ENCODE results near the gene COP1. TPM values are rescaled to one million over a fixed set of nuclear protein-coding genes. Genes with fewer than 3 reads are reported as not detected.

Gene COP1
- total and polyA plus RNA-seq, 2 of the 8 experiments (the other 6 are each of a cell fraction or from before 2014, with no cell fraction given) = 26.2 to 44.9 TPM

DNA sequence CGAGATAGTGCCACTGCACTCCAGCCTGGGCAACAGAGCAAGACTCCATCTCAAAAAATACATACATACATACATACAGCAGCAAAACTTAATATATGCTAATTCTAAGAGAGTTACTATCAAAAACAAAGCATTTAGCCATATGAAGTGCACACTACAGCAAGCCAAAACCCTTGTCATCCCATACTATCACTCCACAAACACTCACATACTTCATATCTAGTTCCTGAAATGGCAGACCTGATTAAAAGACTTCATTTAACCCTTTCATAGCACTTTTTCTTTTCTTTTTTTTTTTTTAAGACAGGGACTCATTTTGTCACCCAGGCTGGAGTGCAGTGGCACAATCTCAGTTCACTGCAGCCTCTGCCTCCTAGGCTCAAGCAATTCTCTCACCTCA is 65.6 kb downstream of the COP1 start:
- peaks cover 0 to 2% (median 0%) of the 10 kb centered on the region in 4 experiments; a peak in 2 of 7 replicates for H3K4me1 ChIP-seq (replicated peaks in 1 of 4; ENCODE audit: control insufficient read depth in 3 of 4, insufficient read depth in 4 of 4, low read length in 3 of 4)
- no peak overlapping the region for H3K4ac ChIP-seq (replicated peaks; ENCODE audit: insufficient read length, low read depth, low read length)
- no peaks in the 10 kb centered on the region for H3K27me3 ChIP-seq (replicated peaks in 1 of 4; ENCODE audit: control insufficient read depth in 3 of 4, extremely low read depth in 1 of 4, insufficient read depth in 3 of 4, low read length in 3 of 4)
- POLR2A ChIA-PET (ENCODE audit: partially characterized antibody) = interaction anchor here (0.6 kb wide), 1 partner anchor 25 kb away, joined by 3 read pairs; no protein-coding TSS in a partner anchor
- H3K56ac ChIP-seq (replicated peaks; ENCODE audit: insufficient read length, low read depth, low read length) = no peak overlapping the region
- no peaks in the 10 kb centered on the region for H3K9me3 ChIP-seq (ENCODE audit: insufficient read depth in 2 of 2, low read depth in 1 of 2, low read length in 1 of 2)
- H3K36me3 ChIP-seq (ENCODE audit: control insufficient read depth in 2 of 4, insufficient read depth in 4 of 4, low read length in 3 of 4) = peaks cover 0 to 4% (median 0%) of the 10 kb centered on the region in 4 experiments; a peak in 2 of 8 replicates
- H2BK5ac ChIP-seq (ENCODE audit: low read depth, low read length) = no peak overlapping the region
- H3K4me3 ChIP-seq (ENCODE audit: extremely low read depth in 1 of 4, insufficient read depth in 2 of 4, low read depth in 3 of 4, low read length in 4 of 4) = no peak overlapping the region
- no peak overlapping the region for H2BK12ac ChIP-seq (ENCODE audit: low read depth, low read length)
- no peak overlapping the region for H2BK15ac ChIP-seq (ENCODE audit: low read length)
- peaks cover 0 to 57% of the 10 kb centered on the region in 2 experiments; a peak in 2 of 4 replicates for H3K79me2 ChIP-seq (ENCODE audit: control insufficient read depth in 1 of 2, insufficient read depth in 2 of 2, low read length in 2 of 2)
- H4K8ac ChIP-seq (ENCODE audit: extremely low read depth, insufficient read depth, low read length) = no peak overlapping the region
- no peak overlapping the region for H2AFZ ChIP-seq (ENCODE audit: low read length)
- no peak overlapping the region for H3K18ac ChIP-seq (ENCODE audit: extremely low read depth, low read length)
- CTCF ChIA-PET (ENCODE audit: partially characterized antibody) = no interaction called here
- FAIRE-seq = no peak
- no peak overlapping the region for H3K4me2 ChIP-seq (ENCODE audit: insufficient read depth in 1 of 2, low read depth in 2 of 2, low read length in 2 of 2)
- H2AK5ac ChIP-seq (ENCODE audit: low read depth, low read length) = no peak overlapping the region
- no peak overlapping the region for H2BK20ac ChIP-seq (ENCODE audit: low read length)
- H3K27ac ChIP-seq (ENCODE audit: low read depth, low read length) = no peak overlapping the region
- no peak overlapping the region for H4K5ac ChIP-seq (ENCODE audit: insufficient read length, low read depth, low read length)
- H4K91ac ChIP-seq (replicated peaks; ENCODE audit: insufficient read length, low read length) = no peak overlapping the region
- no peak overlapping the region for H3K9ac ChIP-seq (replicated peaks in 1 of 4; ENCODE audit: extremely low read depth in 1 of 4, low read depth in 3 of 4, low read length in 3 of 4)
- no peak overlapping the region for H3K14ac ChIP-seq (ENCODE audit: insufficient read length)
- no peak overlapping the region for H3K23ac ChIP-seq (ENCODE audit: insufficient read length)
- no peak for DNase-seq (ENCODE audit: low read depth in 1 of 2, low spot score in 2 of 2)
- H3K79me1 ChIP-seq (ENCODE audit: low read depth, low read length) = no peaks in the 10 kb centered on the region; the same call in 1 of the 2 replicates
- H2BK120ac ChIP-seq (replicated peaks; ENCODE audit: low read depth, low read length) = no peak overlapping the region
- WGBS, 2 experiments (ENCODE audit: extremely low coverage in 1 of 2, insufficient coverage in 1 of 2, insufficient read length in 1 of 2, insufficient replicate concordance in 2 of 2, low coverage in 1 of 2, low lambda C conversion rate in 2 of 2, missing lambda C conversion rate in 1 of 2) = 93% methylated on average over 1 of the region's 1 CpG; no CpG with 5 or more reads in 1 of the 2 experiments
- no peaks in the 10 kb centered on the region for H3K23me2 ChIP-seq (ENCODE audit: low read depth, low read length)
- H4K20me1 ChIP-seq (replicated peaks in 1 of 2; ENCODE audit: control insufficient read depth in 1 of 2, insufficient read depth in 2 of 2, low read length in 2 of 2) = peaks cover 4 to 5% of the 10 kb centered on the region in 2 experiments
- TF ChIP-seq HDAC2 (IDR thresholded peaks at IDR 0.05; ENCODE audit: borderline replicate concordance in 1 of 2, low read depth in 2 of 2, low read length in 2 of 2) = no peak
- no peak for TF ChIP-seq RNF2 (IDR thresholded peaks at IDR 0.05; ENCODE audit: borderline replicate concordance, low read depth, low read length, missing control alignments, poor library complexity, severe bottlenecking)
- no peak for TF ChIP-seq ZNF274 (IDR thresholded peaks at IDR 0.05; ENCODE audit: borderline replicate concordance, extremely low read depth, low read length)
- no peak for TF ChIP-seq CBX8 (IDR thresholded peaks at IDR 0.05; ENCODE audit: borderline replicate concordance, low read depth, low read length)
- TF ChIP-seq BCL11A (IDR thresholded peaks at IDR 0.05; ENCODE audit: low read depth in 2 of 2, low read length in 2 of 2) = no peak
- no peak for TF ChIP-seq RXRA (IDR thresholded peaks at IDR 0.05; ENCODE audit: insufficient read depth, low read depth, low read length)
- no peak for TF ChIP-seq JUND (IDR thresholded peaks at IDR 0.05; ENCODE audit: low read length)
- no peak for TF ChIP-seq CHD1 (IDR thresholded peaks at IDR 0.05; ENCODE audit: low read depth, low read length)
- TF ChIP-seq POLR2A (IDR thresholded peaks at IDR 0.05; ENCODE audit: control extremely low read depth in 1 of 2, low read depth in 2 of 2, low read length in 2 of 2) = no peak
- TF ChIP-seq TBP (IDR thresholded peaks at IDR 0.05; ENCODE audit: low read depth, low read length) = no peak
- TF ChIP-seq SP2 (IDR thresholded peaks at IDR 0.05; ENCODE audit: low read length) = no peak
- no peak for TF ChIP-seq CHD2 (IDR thresholded peaks at IDR 0.05; ENCODE audit: low read length)
- TF ChIP-seq GTF2F1 (IDR thresholded peaks at IDR 0.05; ENCODE audit: borderline replicate concordance, low read depth, low read length) = no peak
- TF ChIP-seq, protein P1, sequence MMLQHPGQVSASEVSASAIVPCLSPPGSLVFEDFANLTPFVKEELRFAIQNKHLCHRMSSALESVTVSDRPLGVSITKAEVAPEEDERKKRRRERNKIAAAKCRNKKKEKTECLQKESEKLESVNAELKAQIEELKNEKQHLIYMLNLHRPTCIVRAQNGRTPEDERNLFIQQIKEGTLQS (IDR thresholded peaks at IDR 0.05; ENCODE audit: insufficient read depth, low read depth, low read length) = no peak
